ENCODE results near the gene ASTL.

Gene ASTL

DNA sequence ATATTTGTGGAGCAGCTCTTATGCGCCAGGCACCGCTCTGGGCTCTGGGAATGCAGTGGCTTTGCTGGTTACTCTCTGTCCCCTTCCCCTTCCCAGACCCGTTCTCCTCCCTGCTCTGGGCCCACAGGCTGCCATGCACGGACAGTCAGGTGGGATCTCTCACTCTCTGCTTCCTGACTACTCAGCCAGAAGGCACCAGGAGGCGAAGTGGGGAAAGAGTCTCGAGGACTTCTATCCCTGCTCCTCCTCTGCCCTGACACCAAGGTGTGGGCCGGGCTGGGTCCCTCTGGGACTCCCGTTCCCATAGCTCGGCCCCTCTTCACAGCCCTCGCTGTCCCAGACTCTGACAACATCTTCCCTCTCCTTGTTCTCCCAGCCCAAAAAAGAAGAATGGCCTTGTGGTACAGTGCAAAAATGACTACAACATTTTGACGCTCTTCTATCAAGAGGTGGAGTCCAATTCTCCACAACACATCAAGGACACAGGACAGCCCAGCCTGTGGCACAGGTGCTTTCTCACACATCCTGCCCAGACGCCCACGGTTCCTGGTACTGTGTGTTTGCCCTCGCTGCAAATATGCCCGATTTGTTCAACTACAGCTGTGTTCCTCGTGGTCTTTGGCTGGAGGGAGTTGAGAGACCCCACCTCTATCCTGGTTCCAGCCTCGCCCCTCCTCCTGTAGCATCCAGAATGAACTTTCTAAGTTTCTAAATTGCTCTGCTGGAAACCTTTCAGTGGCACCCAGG lies 21.0 kb upstream of the ASTL start:
- no peak for DNase-seq

DNA sequence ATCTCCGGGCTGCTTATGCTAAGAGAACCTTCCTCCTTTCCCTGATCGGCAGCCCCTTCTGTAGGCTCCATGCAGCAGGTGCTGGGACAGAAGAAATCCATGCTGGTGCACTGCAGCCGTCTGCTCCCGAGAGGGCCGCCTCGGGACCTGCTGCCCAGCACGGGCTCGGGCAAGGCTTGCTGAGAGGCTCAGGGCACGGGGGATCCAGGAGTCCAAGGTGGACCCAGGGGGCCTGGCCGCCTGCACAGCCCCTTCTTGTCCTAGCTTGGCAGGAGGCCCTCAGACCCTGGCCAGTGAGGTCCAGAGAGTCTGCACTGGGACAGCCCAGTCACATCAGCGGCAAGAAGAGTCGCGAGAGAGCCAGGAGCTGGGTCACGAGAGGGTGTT lies 20.2 kb upstream of the ASTL start:
- no peak for DNase-seq

DNA sequence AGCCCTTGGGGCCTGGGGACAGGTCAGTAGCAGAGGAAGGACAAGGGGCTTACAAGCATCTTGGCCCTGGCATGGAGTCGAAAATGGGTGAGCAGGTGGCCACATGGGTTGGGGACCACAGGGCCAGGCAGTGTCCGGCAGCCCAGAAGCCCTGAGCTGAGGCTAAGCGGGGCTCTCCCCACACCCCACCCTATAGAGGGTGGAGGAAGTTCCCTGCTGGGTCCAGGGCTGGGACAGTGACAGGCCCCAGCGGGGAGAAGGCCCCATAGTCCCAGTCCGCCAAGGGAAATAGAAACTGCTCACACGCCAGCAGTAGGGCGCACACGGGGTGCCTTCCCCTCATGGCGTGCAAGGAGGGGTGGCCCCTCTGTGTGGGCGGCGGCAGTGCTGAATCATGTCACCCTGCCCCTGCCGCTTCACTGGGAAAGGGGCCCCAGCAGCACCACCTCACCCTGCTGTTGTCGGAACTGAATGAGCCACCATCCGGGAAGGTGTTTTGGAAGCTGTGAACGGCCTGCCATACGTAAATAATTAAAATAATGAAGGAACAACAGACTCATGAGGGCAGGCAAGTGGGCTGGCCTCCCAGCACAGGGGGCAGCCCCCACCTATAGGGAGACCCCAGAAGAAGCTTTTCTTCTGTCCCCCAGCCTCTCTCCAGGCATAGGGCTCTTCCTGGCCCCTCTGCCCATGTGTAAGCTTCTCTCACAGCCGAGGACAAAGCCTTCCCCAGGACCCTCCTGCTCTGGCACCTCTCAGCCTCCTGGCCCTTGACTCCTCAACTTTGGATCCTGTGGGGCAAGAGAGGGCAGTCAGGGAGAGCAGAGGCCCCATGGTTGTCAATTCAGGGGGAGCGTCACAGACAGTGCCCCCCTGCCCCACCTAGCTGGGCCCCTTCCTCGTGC lies 19.6 kb upstream of the ASTL start:
- DNase-seq: peak; percentile 46

DNA sequence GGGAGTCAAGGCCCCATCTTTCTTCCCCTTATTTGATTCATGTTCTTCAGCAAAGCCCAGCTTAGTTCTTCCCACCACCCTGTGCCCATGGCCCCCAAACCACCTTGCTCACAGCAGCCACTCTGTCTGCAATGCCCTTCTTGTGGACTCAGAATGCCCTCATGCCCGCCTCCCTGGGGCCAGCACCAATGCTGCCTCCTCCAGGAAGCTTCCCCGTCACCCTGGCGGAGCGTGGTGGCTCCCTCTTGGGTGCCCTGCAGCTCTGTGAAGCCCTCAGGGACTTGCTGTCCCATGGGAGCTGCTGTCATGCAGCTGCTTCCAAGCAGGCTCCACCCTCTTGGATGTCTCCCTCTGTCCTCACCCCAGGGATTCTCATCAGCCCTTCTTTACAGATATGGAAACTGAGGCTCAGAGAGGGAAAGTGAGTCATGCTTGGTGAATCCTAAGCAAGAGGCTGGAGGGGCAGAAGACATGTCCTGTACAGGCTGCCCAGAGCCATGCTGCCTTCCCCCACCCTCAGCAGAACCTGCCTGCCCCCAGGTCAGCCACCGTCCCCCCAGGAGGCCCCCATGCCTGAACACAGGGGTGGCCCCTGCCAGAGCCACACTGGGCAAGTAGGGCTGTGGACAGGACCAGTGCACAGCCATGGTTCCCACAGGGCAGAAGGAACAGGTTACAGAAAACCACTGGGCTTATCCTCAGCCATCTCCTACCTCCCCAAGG lies 18.8 kb upstream of the ASTL start:
- DNase-seq: no peak

DNA sequence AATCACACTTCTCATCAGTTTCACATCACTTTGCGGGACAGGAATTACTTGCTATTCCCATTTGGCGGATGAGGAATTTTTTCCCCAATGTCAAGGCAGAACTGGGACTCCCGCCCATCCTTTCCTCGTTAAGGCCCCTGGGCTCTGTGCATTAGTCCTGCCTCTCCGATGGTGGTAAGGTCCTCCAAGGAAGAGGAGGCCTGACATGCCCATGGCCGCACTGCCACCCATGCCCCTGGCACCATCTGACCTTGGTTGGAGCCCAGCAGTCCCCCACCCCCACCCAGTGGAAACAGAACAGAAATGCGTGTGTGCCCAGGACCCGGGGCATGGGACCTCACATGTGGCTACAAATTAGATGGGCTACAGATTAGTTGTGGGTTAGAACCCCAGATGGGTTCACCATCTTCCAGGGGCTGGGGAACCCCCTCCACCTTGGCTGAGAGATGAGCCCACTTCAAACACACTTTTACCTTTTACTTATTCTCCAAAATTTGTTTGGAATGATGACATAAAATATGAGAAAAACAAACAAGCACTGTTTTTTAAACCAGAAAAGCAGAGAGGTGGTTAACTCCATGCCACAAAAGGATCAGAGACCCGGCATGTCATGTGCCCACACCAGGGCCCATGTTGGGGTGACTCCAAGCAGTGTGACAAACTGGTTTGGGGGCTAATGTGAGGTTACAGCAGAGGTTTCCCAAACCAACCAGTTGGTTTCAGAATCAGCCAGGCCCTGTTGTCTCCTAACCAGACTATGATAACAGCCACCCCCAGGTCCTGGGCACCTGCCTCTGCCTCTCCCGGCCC lies 17.9 kb upstream of the ASTL start:
- DNase-seq: no peak

DNA sequence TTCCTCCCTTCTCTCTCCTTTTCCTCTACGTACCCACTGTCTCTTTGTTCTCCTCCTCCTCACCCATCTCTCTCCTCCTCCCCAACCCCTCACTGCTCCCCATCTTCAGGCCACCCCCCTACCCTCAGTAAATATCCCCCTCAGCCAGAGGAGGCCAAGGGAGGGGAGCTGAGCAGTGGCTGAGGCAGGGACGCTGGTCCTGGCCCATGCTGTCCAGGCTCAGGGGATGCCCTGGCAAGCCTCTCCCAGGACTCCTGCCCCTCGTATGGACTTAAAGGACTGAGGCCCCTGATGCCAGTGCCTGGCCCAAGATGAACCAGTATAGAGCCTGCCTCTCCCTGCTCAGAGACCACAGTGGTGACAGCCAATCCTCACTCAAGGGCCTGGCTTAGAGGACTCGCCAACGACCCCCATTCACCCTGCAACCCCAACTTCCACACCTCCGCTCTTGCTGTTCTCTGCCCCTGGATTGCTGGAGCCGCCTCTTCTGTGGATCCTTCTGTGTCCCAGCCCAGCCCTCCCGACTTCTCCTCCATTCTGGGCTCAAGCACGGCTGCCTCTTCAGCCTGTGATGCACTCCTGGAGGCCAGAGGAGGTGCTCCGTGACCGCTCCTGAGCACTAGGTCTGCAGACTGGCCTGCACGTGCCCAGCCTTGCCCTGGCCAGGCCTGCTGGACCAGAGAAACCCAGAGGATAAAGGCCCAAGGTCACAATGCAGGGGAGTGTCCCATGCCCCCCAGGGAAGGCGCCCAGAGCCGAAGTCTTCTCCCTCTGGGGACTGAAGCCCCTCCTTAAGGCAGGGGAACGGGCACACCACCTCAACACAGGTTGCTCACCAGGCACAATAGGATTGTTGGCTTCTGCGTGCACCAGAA lies 16.4 kb upstream of the ASTL start:
- no peak for DNase-seq

DNA sequence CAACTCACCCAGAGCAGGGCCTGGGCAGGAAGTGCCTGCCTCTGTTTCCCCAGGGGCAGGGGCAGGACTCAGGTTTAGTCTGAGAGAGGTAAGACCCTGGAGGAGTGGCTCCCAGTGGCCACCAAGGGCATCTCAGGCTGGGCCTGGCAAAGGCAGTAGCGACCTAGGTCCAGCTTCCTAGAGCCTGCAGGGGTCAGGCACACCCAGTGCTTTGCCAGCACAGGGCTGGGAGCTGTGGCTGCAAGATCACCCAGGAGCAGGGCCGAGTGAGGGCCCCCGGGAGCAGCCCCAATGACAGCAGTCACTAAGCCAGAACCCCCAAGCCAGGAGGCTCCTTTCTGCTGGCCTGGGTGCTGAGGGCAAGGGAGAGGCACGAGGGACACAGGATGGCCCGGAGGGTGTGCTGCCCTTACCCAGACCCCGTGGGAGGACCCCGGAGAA lies 15.7 kb upstream of the ASTL start:
- DNase-seq: no peak

DNA sequence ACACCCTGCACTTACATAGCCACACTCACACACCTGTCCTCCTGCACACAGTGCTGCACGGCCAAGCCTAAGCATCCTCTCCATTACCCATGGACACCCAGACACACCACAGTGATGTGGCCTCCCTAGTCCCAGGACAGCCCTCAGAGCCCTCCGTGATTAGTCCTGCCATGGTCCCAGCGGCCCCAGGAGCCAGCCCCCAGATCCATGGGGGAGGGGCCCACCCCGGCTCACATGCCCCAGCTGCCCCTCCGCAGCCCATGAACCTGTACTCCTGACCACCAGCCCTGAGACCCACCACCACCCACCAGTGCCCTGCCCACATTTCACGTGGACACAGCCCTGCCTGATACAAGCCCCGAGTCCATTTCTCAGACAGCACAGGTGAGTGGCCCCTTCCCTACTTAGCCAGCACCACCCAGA lies 15.0 kb upstream of the ASTL start:
- no peak for DNase-seq

DNA sequence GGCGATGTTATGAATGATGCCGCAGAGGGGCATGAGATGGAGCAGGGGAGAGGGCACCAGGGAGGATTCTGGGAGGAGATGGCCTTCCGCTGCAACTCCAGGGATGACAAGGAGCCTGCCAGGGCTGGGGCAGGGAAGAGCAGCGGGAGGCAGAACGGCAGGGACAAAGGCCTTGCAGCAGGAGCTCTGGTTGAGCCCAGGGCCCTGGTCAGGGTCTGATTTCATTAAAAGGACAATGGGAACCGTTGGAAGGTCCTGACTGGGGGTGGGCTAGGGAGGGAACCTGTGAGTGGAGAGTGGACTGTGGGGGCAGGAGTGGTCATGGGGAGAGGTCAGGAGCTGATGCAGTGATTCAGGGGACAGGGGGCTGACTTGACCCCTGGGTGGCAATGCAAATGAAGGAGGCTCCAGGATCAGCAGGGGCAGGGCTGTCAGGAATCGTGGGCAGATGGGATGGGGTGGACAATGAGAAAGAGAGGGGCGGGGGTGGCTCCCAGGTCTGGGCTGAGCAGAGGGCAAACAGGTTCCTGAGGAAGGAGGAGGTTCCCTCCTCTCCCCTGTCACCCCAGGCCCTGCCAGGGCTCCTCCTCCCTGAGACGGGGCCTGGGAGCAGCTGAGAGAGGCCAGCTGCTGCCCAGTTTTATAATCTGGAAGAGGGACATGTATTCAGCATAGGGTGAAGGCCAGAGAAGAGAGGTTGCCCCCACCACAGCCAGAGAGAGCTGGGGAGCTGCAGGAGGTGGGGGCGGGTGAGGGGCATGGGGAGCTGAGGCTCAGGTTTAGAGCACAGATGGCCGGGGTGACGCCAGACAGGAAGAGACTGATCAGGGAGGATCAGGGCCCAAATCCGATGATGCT lies 14.2 kb upstream of the ASTL start:
- no peak for DNase-seq

DNA sequence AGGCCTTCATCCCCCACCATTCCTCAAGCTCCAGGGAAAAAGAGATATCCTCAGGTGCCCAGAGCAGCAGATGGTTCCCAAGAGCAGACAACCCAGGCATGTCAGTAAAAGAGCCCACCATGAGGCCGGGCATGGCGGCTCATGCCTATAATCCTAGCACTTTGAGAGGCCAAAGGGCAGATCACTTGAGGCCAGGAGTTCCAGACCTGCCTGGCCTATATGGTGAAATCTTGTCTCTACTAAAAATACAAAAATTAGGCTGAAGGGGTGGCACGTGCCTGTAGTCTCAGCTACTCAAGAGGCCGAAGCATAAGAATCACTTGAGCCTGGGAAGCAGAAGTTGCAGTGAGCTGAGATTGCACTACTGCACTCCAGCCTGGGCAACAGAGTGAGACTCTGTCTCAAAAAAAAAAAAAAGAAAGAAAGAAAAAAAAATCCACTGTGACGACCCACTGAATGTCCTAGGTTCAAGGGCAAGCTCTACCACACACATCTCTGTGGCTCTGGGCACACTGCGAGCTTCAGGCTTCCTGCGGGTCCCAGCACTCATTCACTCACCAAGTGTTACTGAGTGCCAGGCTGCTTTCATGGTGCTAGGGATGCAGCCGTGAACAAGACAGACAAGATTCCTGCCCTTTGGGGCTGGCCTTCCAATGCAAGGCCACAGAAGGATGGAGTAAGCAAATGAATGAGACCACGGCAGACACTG lies 13.4 kb upstream of the ASTL start:
- DNase-seq: no peak

DNA sequence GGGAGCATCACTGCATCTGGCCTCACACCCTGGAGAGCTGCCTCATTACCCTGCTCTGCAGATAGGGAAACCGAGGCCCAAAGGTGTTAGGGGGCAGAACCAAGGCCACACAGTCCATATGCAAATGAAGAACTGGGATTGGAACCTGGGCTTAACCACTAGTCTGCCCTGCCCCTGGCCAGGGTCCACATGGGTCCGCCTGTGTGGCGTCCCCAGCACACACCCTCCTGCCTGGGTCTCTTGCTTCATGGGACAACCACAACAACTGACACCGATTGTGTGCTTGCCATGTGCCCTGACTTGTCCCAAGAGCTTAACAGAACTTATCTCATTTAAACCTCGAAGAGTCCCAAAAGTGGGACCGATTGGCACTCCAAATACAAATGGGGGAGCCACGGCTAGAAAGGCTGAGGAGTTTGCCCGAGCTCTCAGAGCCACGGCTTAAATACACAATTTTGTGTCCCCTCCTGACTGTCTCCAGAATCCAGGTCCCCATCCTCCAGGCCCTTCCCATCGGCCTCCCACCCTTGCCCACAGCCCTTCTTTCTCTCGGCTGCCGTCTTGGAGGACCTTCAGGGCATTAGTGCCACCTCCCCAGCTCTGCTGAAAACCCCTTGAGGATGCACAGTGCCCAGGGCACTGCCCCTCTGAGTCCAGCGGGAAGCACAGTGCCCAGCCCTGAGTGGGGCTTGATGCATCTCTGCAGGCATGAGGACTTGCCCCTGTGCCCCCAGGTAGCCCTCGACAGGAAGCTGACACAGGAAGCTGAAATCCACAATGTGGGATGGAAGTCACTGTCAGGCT lies 12.7 kb upstream of the ASTL start:
- DNase-seq: no peak

DNA sequence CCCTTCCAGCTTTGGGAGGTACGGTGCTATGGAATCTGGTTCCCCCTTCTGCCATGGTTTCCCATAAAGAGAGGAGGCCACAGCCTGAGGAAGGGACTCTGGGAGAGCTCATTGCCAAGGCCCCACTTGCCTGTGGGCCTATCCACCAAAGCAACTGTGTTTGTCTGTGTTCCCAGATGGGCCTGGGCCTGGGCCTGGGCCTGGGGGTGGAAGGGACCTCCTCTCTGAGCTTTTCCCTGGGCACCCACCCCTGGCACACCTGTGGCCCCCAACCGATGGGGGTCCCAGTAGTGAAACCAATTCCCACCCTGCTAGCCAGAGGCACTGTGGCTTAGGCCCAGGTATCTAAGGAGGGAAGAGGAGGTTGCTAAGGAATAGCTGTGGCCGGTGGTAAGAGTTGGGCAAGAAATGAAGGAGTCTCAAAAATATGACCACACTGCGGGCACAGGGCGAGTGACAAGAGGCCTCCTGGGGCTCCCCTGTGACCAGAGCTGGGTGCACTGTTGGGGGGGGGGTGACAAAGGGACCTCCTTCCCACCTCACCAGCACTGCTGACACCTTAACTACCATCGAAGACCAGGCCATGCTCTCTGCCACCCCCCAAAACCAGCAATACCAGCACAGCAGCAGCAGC lies 11.8 kb upstream of the ASTL start:
- DNase-seq: no peak

DNA sequence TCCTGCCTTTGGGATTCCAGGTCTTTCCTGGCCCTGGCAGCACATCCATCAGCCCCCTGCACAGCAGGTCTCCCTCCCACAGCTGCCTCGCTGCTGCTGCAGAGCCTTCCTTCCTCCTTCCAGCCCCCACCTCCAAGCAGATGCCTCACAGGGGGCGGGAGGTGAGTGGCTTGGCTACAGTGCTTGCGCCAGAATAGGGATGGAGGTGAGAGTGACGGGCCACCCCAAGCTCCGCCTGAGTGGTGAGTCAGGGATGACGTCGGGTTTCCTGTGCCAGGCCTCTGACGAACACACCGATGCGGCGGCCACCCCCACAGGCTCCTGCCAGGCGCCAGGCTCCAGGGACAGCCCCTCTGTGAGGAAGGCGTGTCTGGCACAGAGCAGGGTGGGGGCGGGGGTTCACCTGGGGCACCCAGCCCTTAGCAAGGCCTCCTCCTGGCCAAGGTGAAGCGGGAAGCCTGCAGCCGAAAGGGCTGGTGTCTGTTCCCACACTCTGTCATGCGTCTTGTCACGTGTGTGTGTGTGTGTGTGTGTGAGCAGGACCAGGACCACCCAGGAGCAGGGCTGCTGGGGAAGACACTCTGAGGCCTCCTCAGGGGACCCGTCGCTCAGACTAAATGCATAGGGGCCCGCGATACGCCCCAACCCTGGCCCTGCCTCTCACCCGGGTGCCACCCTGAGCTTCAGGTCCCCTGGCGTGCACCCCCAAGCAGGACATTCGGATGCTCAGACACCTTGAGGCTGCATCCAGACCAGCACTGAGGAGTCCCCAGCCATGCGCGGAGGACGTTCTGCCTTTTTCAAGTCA lies 10.3 kb upstream of the ASTL start:
- DNase-seq: peak; percentile 84

DNA sequence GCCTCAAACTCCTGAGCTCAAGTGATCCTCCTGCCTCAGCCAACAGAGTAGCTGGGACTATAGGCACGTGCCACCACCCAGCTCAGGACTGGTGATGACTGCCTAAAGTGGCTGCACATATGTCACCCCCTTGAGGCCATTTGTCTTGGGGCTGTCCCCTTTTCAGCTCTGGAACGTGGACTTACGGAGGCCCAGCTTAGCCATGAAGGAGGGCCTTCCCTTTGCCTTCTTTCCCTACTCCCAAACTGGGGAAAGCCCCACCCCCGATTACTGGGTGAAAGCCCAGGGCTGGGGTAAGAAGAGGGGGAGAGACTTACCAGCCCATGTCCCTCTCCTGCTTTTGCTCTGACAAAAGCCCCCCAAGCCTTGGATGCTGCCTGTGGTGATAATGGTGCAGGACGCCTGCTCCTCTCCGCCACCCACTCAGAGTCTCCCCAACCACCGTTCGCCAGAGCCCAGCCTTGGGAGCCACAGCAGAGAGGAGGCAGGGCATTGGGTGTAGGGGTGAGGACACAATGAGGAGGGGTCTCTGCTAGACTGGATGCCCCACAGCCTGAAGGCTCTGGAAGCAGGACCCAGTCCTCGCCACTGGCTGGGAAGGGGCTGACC lies 9.4 kb upstream of the ASTL start:
- no peak for DNase-seq

DNA sequence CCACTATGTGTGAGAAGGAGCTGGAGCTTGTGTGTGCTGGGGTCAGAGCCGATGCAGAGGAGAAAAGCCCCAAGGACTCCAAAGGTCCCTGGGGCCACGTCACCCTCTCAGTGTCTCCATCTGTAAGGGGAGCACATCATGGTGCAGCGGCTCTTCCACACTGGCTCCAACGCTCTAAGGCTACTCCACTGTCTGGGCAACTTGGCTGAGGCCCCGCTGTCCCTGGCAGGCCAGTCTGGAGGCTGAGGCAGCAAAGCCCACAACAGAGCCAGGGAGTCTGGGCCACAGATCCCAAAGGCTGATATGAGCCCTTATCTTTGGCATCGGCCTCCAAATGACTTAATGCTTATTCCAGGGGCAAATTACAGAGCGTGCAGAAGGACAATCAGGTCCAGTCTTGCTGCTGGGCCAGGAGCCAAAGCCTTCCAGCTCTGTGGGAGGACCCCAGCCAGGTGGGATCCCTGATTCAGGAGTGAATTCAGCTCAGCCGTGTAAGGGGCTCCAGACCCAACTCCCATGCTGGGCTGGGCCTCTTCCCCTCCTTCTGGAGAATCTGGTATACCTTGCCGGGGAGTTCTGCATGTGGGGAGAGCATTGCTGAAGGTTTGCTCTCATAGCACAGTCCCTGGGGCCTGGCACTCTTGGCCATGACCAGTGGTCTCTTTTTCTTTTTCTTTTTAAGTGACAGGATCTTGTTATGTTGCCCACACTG lies 8.7 kb upstream of the ASTL start:
- no peak for DNase-seq
